ENCODE data around the gene TEKT2.
A peak's percentile ranks its signal among the peaks of the same experiment; 100 is the strongest.

TEKT2 gene

GRCh38 chr1:36087233-36088123 is 3.6 kb downstream of the TEKT2 start:
- no peak for DNase-seq

DNA sequence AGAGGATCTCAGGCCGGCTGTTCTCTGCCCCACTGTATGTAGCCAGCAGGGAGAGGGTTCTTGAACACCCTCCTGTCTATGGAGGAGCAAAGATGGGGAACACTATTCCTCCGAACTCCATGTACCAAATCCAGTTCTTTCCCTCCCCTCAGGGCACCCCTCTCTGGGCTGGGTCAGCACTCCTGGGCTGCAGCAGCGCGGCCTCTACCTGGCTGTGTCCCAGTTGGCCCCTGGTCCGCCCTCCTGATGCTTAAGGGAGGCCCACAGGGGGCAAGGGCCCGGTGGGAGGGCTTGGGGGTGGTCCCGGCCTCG is 4.3 kb downstream of the TEKT2 start:
- DNase-seq = no peak

DNA sequence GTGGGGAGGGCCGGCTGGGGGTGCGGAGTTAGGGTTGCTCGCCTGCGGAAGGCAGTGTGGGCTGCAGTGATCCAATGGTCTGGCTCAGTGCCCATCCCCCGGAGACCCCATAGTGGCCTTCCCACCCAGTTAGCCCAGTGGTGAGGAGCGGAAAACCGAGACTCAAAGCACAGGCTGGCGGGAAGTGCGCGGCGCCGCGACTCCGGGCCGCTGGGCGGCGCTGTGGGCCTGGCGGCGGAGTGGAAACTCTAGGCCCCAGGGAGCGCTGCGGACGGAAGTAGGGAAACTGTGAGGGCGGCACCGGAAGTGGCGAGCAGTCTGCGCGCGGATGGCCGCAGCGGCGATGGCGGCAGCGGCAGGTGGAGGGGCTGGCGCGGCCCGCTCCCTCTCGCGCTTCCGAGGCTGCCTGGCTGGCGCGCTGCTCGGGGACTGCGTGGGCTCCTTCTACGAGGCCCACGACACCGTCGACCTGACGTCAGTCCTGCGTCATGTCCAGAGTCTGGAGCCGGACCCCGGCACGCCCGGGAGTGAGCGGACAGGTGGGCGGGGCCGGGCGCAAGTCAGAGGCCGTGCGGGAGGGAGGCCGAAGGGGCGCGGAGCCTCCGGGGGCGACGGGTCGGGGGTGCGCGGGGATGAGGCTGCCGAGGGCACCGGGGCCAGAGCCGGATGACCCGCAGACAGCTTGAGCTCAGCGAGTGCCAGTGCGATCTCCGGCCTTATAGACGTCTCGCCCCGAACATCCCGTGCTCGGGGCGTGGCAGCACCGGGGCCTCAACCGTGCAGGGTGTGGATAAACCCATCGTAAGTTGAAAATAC is 4.9 kb downstream of the TEKT2 start, which contains the start of gene ADPRS:
ADPRS (plus strand) TSS at position 316 of the 816 bp plus-strand sequence; CDS start at position 329, 13 bp downstream.
- peak; percentile 69 for DNase-seq

DNA sequence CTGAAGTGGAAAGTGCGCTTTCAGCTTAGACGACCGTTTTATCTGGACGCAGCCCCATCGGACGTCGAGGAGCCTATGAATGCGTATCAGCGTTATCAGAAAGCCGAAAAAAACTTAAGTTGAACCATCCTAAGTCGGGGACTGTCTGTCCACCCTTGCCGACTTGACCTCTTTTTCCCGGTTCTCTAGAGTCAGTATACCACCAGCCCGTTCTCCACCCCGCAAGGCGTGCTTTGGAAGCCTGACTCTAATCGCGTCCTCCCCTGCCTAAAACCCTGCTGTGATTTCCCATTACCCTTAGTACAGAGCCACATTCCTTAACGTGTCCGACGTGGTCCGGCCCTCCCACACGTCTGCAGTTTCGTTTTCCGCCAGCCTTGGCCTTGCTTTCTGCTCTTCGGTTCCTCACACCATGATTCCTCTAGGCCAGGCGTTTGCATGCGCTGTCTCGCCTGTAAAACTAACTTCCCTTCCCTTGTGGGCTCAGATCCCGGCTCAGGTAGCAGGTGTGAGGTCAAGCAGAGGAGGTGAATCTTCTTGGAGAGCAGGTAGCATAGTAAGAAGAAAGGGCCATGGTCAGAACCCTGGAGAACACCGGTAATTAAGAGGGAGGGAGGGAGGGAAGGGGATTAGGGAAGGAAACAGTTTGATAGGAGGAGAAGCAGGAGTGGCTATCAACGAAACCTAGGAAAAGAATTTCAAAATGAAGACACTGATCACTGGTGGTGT is 5.7 kb downstream of the TEKT2 start:
- DNase-seq = no peak

- no peak for DNase-seq
Observed at GRCh38 chr1:36091141-36091540, 7.2 kb downstream of the TEKT2 start.

DNA sequence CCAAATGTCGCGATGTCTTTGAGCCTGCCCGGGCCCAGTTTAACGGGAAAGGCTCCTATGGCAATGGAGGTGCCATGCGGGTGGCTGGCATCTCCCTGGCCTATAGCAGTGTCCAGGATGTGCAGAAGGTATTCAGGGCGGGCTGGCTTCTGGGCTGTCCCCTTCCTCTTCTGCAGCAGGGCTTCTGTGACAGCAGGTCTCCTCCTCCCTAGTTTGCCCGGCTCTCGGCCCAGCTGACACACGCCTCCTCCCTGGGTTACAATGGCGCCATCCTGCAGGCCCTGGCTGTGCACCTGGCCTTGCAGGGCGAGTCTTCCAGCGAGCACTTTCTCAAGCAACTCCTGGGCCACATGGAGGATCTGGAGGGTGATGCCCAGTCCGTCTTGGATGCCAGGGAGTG is 7.8 kb downstream of the TEKT2 start:
- no peak for DNase-seq

- no peak for DNase-seq
Observed at GRCh38 chr1:36092166-36092797, 8.4 kb downstream of the TEKT2 start.

- no peak for DNase-seq
Observed at GRCh38 chr1:36092798-36093185, 8.9 kb downstream of the TEKT2 start.

- DNase-seq = no peak
Observed at GRCh38 chr1:36093226-36093625, 9.3 kb downstream of the TEKT2 start.

- no peak for DNase-seq
Observed at GRCh38 chr1:36093929-36094328, 10.0 kb downstream of the TEKT2 start.

DNA sequence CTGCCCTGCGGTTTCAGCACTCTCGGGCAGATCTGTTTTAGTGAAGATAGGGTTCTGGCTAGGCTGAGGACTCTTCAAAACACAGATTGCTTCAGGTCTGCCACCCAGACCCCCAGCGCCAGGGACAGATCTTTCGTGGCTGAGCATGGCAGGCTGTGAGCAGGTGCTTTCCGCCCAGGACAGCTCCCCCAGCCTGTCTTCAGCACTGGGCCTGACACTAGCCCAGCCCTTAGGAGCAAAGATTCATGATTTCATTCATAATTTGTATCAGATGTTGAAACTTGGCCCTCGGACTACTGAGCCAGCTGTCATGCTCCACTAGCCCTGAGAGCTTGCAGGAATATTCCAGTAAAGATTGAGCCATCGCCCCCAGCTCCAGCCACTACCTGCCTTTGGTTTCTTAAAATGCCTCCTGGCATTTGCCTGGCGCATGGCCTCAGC is 10.7 kb downstream of the TEKT2 start:
- DNase-seq = no peak

DNA sequence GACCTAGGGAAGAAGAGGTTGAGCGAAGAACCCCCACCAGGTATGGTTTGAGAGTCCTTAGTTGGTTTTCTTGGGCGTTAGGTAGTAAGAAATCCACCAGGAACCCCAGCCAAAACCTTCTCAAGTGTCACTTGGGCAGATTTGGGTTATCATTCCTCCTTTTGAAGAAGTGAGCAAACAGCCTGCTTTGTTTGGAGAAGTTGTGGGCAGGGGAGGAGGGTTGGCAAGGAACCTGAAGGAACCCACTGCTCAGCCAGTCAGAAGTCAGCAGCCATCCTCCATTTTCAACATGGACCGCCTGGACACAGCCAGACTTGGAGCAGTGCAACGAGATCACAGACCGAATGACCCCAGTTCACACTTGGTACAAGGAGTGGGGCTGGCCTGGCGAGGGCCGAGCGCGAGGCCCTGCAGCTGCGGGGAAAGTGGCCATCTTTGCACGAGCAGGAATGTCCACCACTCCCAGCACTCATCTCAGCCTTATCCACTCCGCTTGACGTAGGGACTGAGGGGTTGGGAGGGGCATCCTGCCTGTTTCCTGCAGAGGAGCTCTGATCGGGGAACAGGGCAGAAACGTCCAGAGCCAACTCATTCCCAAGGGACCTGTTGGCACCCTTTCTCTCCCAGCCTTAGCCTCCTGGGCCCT is 12.0 kb downstream of the TEKT2 start:
- DNase-seq = no peak

- no peak for DNase-seq
Observed at GRCh38 chr1:36096500-36097432, 12.9 kb downstream of the TEKT2 start.

DNA sequence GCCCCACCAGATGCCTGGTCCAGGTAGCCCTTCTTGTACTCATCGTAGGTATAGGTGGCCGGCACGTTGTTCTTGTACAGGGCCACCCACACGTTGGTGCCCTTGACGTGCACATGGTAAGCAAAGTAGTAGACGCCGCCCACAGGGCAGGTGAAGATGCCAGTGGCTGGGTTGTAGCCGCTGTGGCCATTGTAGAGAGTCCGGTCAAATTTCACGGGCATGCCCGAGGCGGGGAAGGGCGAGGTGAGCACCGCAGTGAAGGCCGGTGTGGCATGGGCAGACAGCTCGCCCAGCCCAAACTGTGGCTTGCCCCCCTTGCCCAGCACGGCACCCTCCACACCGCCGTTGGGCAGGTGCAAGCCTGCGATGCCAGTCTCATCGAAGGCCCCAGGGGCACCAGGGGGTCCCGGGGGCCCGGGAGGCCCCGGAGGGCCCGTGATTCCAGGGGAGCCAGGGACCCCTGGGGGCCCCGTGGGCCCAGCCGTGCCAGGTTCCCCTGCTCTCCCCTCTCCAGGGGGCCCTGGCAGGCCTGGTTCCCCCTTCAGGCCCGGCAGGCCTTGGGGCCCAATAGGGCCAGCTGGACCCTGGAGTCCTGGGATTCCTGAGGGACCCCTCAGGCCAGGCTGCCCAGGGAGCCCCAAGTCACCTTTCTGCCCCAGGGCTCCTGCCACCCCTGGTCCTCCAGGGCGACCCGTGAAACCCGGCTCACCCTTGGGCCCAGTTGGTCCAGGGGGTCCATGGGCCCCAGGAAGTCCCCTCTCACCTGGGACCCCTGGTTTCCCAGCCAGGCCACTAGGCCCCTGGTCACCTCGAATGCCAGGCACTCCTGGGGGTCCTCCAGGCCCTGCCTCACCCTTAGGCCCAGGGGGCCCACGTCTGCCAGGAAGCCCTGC is 14.0 kb downstream of the TEKT2 start:
- DNase-seq = no peak

- no peak for DNase-seq
Observed at GRCh38 chr1:36098650-36099365, 14.9 kb downstream of the TEKT2 start.

DNA sequence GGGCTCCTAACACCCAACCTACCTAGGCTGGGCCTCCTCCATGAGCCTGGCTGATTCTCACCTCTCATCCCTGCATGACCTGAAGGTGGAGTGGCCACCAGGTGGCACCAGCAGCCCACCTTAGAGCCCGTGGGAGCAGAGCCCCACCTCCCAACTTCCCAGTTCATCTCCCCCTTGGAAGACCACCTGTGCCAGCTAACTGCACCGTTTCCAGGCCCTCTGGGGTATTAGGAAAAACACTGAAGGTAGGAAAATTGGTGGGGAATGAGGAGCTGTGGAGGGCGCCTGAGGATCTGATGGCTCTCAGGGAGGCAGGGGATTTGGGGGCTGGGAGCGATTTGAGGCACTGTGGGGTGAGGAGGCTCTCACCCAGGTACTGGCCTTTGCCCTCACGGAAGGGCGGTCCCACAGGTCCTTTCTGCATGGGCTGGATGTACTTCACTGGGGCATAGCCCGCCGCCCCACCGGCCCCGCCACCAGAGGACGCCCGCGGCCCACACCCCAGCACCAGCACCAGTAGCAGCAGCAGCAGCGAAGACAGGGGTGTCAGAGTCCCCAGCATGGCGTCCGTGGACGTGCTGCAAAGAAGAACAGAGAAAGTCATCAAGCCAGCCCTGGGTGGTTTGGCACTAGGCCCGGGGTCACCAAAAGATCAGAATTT is 15.9 kb downstream of the TEKT2 start:
- DNase-seq = peak; percentile 26

DNA sequence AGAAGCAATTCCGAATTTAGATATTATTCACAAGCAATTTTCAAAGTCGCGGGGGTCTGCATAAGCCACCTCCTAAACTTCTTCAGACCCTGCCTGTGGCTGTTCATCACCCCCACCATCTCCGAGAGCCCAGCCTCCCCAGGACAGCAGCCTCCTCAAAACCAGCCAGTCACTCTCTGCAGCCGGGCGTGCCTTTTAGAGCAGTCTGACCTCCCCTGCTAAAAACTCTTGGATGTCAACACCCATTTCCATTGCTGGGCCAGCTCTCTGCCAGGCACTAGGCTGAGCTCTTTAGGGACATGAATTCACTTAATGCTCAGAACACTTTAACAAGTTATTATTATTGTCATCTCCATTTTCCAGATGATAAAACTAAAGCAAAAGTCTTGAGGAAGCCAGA is 16.5 kb downstream of the TEKT2 start:
- no peak for DNase-seq

GRCh38 chr1:36101546-36101945 is 17.7 kb downstream of the TEKT2 start:
- no peak for DNase-seq

GRCh38 chr1:36106269-36106668 is 22.4 kb downstream of the TEKT2 start:
- no peak for DNase-seq
